ENCODE measurements around the gene PCSK1. TPM values are rescaled to one million over a fixed set of nuclear protein-coding genes. Genes with fewer than 3 reads are reported as not detected.

Gene PCSK1
- total RNA-seq, 4 donors from 2014 or later: 0.11 to 1.3 (median 1.3) TPM; not detected in 1

- WGBS: 53% methylated on average over 2 of the region's 2 CpGs
- Histone ChIP-seq H3K27me3 (no peaks in the 10 kb centered on the region), H3K9me3 (no peaks in the 10 kb centered on the region), H3K4me3 (no peak overlapping the region), H3K27ac (replicated peaks in 1 of 4) (no peak overlapping the region), H3K4me1 (no peaks in the 10 kb centered on the region), H3K36me3 (no peaks in the 10 kb centered on the region)
- no peak for DNase-seq (ENCODE audit: extremely low spot score)
- TF ChIP-seq POLR2AphosphoS5 (IDR thresholded peaks at IDR 0.05): no peak
- no peak for TF ChIP-seq POLR2A (IDR thresholded peaks at IDR 0.05; ENCODE audit: low read depth)
- no peak for TF ChIP-seq EP300 (IDR thresholded peaks at IDR 0.05)
- TF ChIP-seq CTCF (IDR thresholded peaks at IDR 0.05): no peak
- intact Hi-C loops (cut with DNase I): no loop called here
These were observed 30.0 kb upstream of the PCSK1 start for GRCh38 chr5:96463091-96463490.

GRCh38 chr5:96459313-96460121, 26.5 kb upstream of the PCSK1 start:
- H3K4me3 ChIP-seq: no peak overlapping the region
- H3K9me3 ChIP-seq: no peaks in the 10 kb centered on the region
- H3K27me3 ChIP-seq: no peaks in the 10 kb centered on the region
- H3K36me3 ChIP-seq: no peaks in the 10 kb centered on the region
- intact Hi-C loops (cut with DNase I): no loop called here
- TF ChIP-seq POLR2AphosphoS5 (IDR thresholded peaks at IDR 0.05) (no peak), CTCF (IDR thresholded peaks at IDR 0.05) (no peak), POLR2A (IDR thresholded peaks at IDR 0.05; ENCODE audit: low read depth) (no peak)
- no peak for DNase-seq (ENCODE audit: extremely low spot score)
- 84% methylated on average over 6 of the region's 6 CpGs for WGBS
- no peaks in the 10 kb centered on the region for H3K4me1 ChIP-seq
- H3K27ac ChIP-seq (replicated peaks in 1 of 4): no peak overlapping the region

GRCh38 chr5:96458176-96458575, 25.1 kb upstream of the PCSK1 start:
- no peak for TF ChIP-seq CTCF (IDR thresholded peaks at IDR 0.05)
- no peak for TF ChIP-seq POLR2A (IDR thresholded peaks at IDR 0.05; ENCODE audit: low read depth)
- TF ChIP-seq POLR2AphosphoS5 (IDR thresholded peaks at IDR 0.05): no peak
- no peak for TF ChIP-seq EP300 (IDR thresholded peaks at IDR 0.05)
- H3K4me1 ChIP-seq: no peaks in the 10 kb centered on the region
- no peak for DNase-seq (ENCODE audit: extremely low spot score)
- no peaks in the 10 kb centered on the region for H3K27me3 ChIP-seq
- no peaks in the 10 kb centered on the region for H3K9me3 ChIP-seq
- no peak overlapping the region for H3K4me3 ChIP-seq
- no peaks in the 10 kb centered on the region for H3K36me3 ChIP-seq
- whole genome bisulfite sequencing: 68% methylated on average over 2 of the region's 2 CpGs
- intact Hi-C loops (cut with DNase I): no loop called here
- no peak overlapping the region for H3K27ac ChIP-seq (replicated peaks in 1 of 4)

- WGBS: 83% methylated on average over 4 of the region's 4 CpGs
- no peak for DNase-seq (ENCODE audit: extremely low spot score)
- Histone ChIP-seq H3K9me3 (no peaks in the 10 kb centered on the region), H3K4me1 (no peaks in the 10 kb centered on the region), H3K27me3 (no peaks in the 10 kb centered on the region), H3K4me3 (no peak overlapping the region), H3K36me3 (no peaks in the 10 kb centered on the region), H3K27ac (replicated peaks in 1 of 4) (no peak overlapping the region)
- no peak for TF ChIP-seq POLR2A (IDR thresholded peaks at IDR 0.05; ENCODE audit: low read depth)
- intact Hi-C loops (cut with DNase I): no loop called here
These were observed 22.7 kb upstream of the PCSK1 start for GRCh38 chr5:96455789-96456188.

GRCh38 chr5:96453394-96453793, 20.3 kb upstream of the PCSK1 start:
- Histone ChIP-seq H3K27me3 (no peaks in the 10 kb centered on the region), H3K36me3 (no peaks in the 10 kb centered on the region), H3K4me3 (no peak overlapping the region), H3K9me3 (no peaks in the 10 kb centered on the region), H3K27ac (replicated peaks in 1 of 4) (no peak overlapping the region), H3K4me1 (no peaks in the 10 kb centered on the region)
- no peak for DNase-seq (ENCODE audit: extremely low spot score)
- WGBS: 84% methylated on average over 3 of the region's 3 CpGs
- intact Hi-C loops (cut with DNase I): no loop called here
- TF ChIP-seq EP300 (IDR thresholded peaks at IDR 0.05) (no peak), CTCF (IDR thresholded peaks at IDR 0.05) (no peak), POLR2A (IDR thresholded peaks at IDR 0.05; ENCODE audit: low read depth) (no peak), POLR2AphosphoS5 (IDR thresholded peaks at IDR 0.05) (no peak)

Measured in esophagus muscularis mucosa (tissue), 4 donors.